Hematopoietic multipotent progenitor cell treated with erythropoietin and hydrocortisone succinate and interleukin-3 and kit ligand, for 17 days (in vitro differentiated cells): ENCODE measurements around the gene ADAMTS2.

Experiments used
- DNase-seq: peaks from one replicate; pipeline ENCODE4 v3.0.0-alpha.2; 2015; ENCODE audit warnings: low spot score

Gene ADAMTS2

DNA sequence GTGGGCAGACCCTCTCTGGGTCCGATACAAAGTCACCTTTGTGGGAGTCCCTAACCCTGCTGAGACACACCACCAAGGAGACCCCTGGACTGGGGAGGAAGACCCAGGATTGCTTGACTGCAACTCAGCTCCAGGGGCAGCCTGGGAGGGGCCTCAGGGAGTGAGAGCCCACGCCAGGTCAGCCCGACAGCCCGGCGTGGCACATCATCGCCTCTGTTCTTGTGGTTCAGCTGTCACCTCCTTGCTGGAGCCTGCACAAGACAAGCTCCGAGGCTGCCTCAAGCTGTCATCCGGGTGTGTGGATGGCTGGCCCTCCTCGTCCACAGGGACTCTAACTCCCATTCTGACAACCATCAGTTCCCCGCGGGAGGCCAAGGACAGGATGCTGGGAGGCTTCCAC lies 151.5 kb downstream of the ADAMTS2 start:
- DNase-seq, result no peak

DNA sequence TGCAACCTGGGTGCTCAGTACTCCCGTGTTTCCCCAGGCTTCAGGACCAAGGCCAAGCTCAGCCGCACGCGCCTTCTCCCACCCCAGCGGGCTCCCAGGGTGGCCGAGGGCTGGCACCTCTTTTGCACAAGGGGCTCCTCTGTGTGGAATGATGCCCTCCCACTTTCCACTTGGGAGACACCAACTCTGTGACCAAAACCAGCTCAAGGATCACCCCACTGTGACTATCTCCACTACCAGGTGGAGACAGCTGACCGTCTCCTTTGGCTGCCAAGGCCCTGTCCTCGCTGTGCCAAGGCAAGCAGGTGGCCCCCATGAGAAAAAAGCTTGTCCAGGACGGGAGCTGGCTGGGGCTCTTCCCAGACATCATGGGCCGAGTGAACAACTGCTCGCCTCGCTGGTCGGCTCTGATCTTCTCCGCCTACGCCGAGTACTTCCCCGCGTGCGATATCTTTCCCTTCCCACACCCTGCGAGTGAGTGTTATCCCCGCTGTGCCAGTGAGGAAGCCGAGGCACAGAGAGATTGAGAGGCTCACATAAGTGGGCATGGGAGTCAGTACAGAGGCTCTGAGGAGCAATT lies 152.3 kb downstream of the ADAMTS2 start:
- no peak for DNase-seq

DNA sequence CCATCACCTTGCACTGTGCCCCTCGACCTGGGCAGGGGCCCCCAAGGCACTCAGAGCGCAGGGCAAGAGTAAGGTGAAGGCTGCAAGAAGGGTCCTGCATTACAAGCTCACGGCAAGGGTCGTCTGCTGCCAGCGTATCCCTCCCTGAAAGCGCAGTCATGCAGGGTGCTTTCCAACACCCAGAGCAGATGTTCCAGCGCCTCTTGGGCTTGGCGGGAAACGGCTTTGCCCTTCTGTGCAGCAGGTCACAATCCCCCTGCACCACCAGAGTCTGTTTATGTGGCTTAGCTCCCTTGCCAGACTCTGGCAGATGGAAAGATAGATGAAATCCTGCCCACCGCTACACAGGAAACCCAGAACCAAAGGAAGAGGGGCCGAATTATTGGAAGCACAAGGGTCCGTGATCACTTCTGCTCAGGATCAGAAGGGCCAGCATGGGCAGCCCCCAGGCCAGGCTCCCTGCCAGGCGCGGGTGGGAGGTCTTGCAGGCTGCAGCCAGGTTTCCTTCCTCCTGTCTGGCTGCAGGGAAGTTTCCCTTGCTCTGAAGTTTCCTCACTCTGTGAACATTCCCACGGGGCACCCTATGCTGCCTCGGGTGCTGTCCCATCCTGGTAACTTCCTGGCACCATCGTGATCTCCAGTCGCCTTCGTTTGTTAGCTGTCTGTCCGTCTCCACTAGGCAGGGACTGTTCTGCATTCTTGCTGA lies 152.9 kb downstream of the ADAMTS2 start:
- no peak for DNase-seq

DNA sequence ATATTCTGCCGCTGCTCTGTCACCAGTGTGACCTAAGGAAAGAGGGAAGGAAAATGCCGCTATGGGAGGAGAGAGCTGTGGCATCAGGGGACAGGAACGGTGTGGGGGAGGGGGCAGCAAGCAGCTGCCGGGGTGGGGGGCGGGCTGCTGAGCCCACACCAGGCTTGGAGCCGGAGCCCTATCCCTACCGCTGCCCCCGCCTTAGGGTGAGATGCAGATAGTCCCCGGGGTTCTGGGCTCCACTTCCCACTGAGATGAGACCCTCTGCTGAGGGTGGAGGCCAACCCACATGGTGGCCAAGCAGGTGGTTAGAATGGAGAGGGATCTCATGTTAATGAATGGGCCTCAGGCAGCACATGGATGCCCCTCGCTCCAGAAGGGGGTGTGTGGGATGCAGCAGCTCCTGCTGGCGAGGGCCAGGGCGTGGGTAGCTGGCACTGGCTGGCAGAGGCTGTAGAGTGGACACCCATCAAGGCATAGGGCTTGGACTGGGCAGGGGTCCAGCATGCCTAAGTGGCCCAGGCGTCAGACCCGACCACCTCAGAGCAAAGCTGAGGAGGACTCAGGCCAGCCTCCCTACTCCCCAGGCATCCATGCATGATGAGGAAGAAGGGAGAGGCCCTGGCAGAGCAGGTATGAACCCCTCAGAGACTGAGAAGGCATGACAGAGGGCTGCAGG lies 153.6 kb downstream of the ADAMTS2 start:
- DNase-seq, result no peak

DNA sequence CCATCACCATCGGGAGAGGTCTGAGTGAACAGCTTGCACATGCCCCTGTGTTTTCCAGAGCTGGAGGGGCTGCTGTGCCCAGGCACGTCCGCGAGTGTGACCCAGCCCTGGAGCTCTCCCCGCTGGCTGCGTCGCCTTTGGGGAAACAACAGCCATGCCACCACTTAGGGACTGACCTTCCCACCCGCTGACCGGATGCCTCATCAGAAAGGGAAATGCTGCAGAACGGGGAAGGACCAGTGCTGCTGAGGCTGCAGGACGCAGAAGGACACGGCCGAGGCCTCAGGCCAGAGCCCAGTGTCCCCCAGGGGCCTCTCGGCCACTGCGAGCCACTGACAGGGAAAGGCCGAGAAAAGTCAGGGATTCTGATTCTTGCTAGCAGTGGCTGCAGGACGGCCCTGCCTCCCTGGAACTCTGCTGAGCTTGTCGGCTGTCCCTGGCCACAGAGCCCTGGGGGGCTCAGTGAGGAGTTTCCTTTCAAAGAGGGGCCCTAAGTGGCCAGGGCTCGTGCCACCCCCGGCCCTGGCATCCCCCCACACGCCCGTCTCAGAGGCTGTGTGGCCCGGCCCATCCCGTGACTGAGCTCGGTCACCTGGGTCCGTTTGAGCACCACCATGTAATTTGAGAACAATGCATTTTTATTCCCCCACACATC lies 154.3 kb downstream of the ADAMTS2 start:
- DNase-seq, result no peak

DNA sequence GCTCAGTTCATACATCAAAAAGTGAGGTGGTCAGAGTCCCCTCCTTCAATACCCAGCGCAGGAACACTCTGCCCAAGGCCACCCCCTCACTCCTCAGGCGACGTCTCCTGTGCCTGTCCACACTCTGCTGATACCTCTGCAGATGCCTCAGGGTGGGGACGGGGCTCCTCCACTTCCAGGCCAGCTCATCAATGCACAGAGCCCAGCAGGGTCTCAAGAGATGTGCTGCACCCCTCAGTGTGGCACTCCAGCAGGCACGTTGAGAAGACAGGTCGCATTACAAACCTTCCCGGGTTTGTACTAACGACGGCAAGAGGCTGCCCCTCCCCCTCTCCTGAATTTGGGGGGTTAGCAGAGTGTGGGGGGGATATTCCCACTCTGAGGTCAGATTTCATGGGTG lies 156.6 kb downstream of the ADAMTS2 start:
- DNase-seq, result no peak

DNA sequence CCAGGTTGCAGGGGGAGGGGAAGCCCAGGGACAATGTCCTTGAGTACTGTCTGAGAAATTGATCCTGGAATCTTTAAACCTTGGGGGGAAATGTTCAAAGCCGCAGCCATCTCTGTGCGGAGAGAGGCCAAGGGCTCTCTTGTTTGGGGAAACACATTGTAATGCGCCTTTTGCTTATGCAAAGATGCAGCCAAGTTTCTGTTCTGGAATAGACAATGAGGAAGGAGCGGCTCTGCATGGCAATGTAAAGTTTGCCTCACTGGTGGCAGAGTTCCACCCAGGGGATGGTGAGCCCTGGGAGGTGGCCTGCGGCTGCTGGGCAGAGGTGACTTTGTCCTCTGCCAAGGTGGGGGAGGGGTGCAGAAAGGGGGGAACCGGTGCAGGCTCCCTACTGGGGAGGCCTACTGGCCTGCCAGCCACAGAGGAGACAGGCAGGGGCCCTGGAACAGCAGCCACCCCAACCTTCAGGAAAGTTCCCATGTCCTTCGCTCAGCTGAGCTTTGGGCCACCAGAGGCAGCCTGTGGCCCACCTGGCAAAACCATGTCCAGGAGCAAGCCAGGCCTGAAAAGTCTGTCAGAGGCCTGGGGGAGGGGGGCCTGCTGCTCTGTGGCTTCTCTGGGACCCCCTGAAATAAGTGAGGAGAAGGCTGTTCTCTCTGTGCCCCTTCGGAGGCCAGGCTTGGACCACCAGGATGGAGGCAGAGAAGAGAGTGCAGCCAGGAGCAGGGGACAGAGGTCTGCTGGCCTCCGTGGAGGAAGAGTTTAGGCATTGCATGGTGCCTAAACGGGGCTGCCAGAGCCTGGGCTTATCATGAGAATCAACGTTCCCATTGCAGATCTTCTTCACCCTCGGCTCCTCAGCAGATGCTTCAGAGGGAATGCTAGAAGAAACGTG lies 157.3 kb downstream of the ADAMTS2 start:
- no peak for DNase-seq

DNA sequence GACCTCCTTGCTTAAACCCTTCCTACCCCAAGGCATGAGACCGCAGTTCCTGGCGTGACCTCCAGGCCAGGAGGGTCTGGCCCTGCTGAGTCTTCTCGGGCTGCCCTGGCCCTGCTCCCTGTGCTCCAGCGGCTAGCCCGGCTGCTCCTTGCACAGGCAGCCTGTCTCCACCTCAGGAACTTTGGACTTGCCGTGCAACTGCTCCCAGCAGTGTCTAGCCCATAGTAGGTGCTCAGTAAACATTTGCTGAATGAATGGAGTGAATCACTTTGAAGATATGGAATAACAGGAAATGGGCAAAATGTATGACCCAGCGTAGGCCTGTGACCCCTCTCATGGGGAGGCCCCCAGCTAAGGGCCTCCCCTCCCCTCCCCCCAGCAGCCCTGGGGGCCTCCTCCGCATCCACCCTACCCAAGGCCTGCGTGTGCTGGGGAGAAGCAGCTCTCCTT lies 158.0 kb downstream of the ADAMTS2 start:
- DNase-seq, result no peak

DNA sequence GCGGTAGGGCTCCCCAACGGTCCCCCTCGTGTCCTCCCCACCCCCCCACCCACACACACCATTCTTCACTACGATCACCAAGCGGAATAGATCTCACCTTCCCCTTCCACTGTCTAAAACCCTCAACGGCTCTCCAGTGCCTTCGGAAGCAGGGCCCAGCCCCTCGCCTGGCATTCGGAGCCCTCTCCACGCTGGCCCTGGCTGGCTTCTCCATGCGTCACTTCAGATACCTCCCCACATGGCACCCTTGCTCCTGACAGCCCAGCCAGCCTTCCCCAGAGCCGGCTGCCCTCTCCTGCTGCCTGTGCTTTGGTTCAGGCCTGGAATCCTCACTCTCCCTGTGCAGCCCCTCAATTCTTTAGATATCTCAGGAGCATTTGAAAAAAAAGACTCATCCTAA lies 158.5 kb downstream of the ADAMTS2 start:
- no peak for DNase-seq

DNA sequence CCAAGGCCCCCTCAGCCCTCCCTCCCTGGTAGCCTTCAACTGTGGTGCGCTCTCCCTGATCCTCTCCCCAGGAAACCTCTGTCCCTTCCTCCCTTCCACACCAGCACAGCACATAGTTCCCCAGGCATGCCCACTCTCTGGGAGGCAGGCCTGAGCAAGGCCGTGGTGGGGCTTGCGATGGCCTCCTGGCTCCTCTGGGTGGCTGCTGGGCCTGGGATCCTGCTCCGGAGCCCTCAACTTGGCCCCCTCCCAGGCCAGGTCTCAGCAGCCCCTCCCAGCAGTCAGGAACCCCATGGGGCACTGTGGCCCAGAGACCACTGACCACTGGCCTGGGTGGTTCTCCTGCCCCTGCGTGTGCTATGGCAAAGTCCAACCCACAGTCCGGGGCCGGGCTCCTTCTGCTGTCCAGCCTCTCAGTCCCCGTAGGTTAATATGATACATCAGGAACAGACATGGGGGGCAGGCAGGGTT lies 159.3 kb downstream of the ADAMTS2 start:
- DNase-seq, result no peak

DNA sequence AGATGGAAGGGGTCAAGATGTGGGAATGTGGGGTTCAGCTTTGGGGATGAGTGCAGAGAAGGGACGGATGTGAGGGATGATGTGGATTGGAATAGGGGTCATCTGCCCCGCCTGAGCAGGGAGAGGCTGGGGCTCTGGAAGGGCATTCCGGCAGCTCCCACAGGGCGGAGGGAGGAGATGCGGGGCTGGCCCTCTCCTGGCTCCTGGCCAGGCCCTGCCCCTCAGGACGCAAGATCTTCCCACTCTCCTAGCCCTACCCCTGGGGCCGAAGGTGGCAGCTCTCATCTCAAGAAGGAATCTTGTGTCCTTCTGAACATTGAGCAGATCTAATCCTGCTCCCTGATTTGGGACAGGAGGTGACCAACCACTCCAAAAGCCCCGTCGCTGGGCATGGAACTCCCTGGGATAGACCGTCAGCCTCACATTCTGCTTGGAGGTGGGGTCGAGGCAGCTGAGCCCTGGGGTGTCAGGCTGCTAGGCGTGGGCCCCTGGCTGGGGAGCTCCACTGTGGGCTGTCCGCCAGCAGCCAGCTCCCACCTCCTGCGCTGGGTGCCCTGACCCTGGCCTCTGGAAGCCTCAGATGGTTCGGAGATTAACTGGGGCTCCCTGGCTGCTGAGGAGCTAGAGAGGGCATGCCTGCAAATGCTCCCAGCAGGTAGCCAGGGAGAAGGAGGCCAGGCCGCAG lies 159.9 kb downstream of the ADAMTS2 start:
- no peak for DNase-seq

DNA sequence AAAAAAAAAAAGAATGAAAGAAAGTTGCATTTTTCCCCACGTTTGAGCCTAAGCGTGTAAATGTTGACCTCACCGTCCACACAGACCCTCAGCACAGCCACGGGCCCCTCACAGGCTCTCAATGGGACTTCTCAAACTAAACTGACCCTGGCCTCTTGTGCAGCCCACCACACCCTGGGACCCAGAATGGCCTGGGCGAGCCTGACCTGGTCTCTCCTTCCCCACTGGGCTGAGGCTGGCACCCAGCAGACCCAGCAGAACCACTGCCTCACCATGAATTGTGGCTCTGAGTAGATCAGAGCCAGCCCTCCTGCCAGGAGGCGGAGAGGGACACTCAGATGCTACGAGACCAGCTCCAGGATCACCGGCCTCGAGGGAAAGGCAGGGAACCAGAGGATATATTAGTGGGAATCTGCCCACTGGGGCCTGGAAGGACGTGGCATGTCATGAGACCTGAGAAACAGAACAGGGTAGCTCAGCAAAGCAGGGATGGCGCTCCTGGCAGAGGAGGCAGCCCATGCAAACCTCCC lies 160.7 kb downstream of the ADAMTS2 start:
- no peak for DNase-seq

DNA sequence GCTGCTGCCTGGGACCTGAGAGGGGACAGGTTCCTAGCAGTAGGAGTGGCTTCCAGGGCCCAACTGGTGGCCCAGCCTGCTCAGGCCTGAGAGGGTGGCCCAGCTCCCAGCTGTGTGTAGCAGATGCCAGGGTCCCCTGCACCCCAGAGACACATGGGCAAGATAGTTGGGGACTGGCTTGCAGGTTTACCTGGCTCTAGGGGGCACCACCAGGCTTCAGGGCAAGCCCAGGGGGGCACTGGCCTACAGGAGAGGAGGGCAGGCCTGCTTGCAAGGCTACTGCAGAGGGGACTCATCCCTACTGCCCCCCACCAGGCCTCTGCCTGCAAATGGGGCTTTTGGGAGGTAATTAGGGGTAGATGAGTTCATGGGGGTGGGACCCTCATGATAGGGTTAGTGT lies 161.8 kb downstream of the ADAMTS2 start:
- no peak for DNase-seq

DNA sequence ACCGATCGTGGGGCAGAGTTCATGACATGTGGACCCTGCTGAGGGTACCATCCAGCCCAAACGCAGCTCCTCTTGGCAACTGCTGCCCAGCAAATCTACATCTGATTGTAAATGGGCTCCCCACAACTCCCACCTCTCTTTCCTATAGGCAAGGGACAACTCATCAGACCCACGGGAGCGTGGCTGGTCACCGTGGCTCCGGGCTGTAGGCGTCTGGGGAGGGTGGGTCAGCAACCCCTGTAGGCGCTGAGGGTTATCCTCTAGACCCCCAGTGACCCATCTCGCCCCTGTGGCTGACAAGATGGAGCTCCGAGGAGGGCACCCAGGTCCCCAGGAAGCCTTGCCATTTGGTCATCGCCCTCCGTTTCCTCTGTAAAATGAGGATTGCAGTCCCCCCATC lies 162.7 kb downstream of the ADAMTS2 start:
- DNase-seq, result no peak

DNA sequence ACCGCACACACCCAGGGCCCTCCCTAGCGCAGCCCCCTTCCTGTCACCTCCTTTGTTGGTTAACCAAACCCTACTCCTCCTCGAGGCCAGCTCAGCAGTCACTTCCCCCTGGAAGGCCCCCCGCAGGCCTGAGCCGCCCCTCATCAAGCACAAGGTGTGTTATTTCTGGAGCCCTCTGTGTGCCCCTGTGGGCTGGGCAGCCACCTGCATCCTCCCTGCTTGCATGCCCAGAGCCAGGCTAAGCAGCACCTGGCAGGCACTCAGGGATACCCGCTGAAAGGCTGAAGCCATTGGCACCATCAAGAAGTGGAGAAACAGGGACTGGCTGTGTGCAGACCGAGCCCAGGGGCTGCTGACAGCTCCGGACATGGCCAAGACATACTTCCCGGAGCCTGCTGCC lies 163.3 kb downstream of the ADAMTS2 start:
- no peak for DNase-seq

DNA sequence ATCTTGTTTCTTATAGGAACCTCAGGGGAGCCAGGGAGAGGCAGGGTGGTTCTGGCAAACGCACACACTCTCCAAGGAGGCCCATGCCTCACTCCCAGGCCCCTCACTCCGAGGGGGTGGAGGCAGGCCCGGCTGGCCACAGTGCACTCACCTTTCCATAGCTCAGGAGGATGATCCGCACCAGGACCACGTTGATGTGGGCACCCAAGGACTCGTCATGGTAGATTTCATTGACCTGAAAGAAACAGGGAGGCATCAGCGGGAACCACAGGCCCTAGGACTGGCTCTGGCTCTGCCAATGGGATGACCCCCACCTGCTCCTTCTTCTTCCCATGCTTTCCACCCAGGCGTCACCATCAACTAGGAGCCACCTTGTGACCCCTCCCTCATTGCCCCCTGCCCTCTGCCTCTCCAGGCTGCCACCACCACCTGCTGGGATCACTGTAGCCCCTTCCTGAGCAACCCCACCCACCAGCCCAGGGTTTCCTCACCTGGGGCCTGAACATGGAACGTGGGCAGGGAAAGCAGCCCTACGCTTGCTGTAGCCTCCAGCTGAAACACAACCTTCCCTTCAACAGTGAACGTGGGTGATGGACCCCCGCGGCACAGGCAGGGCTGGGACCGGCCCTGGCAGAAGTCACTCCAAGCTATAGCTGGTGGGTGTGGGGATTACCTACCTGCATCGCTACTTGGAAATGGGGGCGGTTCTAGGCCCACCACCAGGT lies 164.2 kb downstream of the ADAMTS2 start:
- no peak for DNase-seq

DNA sequence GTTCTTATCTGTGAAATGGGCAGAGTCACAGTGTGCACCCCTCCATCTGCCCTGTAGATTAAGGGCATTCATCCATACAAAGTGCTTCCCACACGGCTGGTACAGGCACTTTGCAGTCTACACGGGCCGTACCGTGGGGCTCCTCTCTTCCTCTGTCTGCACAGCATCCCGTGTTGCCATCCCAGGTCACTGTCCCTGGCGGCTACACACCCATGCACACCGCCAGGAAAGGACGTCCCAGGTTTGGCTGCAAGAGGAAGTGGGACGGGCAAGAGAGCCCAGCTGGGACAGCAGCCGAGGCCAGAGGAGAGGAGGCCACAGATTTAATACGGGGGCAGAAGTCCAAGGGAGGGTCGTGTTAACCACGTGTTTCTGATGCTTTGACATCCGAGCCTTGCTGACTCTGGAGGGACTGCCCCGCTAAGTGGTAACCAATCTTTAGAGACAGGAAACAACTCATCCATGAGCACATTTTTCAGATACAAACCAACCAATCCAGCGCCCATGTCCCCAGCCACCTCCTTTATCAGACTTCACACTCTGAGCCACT lies 165.1 kb downstream of the ADAMTS2 start:
- DNase-seq, result no peak

DNA sequence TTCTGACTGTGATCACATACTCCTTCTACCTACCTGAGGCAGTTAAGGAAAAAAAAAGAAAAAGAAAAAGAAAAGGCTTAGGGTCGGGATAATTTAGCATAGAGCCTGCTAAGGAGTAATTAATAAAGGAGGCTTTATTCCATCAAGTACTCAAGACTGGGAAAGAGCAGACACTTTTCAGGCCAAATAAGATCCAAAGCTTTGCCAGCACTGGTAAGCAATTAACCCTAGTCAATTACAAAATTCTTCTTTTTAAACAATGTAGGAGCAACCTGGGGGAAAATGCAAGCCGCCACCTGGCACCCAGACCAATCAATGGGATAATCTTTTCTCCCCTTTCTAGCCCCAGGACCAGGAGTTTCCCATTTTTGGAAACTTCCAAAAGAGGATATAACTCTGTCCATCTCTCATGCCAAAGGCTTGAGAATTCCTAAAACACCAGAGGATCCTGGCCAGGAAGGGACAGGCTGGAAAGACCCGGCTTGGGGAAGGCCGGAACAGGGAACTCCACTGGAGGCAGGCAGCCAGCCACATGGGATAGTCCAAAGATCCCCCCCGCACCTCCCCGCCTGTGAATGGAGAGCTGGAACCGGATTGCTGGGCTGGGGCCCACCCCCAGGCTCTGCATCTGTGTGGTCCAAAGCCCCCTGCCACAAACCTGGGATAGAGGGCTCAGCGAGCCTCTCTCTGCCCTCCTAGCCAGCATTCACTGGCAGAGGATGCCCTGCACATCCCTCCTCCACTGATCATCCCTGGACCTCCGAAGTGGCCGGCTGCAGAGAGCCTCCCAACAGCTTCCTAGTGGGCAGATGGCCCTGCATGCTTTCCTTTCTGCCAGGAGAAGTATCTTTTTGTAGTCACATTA lies 167.3 kb downstream of the ADAMTS2 start:
- no peak for DNase-seq
